NCI-H1092 treated with DMSO at 0.1 percent for 48 hours (cell line): ENCODE results near the gene AGRN.
A peak's percentile ranks its signal among the peaks of the same experiment; 100 is the strongest.
"Not testable (repeated sequence)": the region's sequence is repeated elsewhere in the genome, so short reads cannot be mapped to it uniquely, and the experiment has no call there.

Experiments used
- DNase-seq: peaks from one replicate; lab custom pipeline; 2025; lab: John Stamatoyannopoulos, UW

The AGRN gene

GRCh38 chr1:1021010-1021919, 1.3 kb downstream of the AGRN start:
- DNase-seq = no peak

GRCh38 chr1:1021920-1022259, 2.0 kb downstream of the AGRN start:
- DNase-seq = no peak

GRCh38 chr1:1022302-1023009, 2.5 kb downstream of the AGRN start:
- no peak for DNase-seq

GRCh38 chr1:1023700-1024099, 3.8 kb downstream of the AGRN start:
- DNase-seq = no peak

- no peak for DNase-seq
Measured at GRCh38 chr1:1024149-1024770, 4.3 kb downstream of the AGRN start.

- DNase-seq = no peak
Measured at GRCh38 chr1:1024771-1025699, 5.1 kb downstream of the AGRN start.

GRCh38 chr1:1025730-1026129, 5.8 kb downstream of the AGRN start:
- DNase-seq = no peak

GRCh38 chr1:1026599-1027413, 6.9 kb downstream of the AGRN start:
- DNase-seq = no peak

- DNase-seq = no peak
Measured at GRCh38 chr1:1027791-1028190, 7.9 kb downstream of the AGRN start.

- not testable (repeated sequence) for DNase-seq
Measured at GRCh38 chr1:1030867-1031658, 11.1 kb downstream of the AGRN start.

GRCh38 chr1:1031659-1032235, 11.8 kb downstream of the AGRN start:
- no peak for DNase-seq

- DNase-seq = no peak
Measured at GRCh38 chr1:1032424-1032823, 12.5 kb downstream of the AGRN start.

GRCh38 chr1:1033009-1033587, 13.2 kb downstream of the AGRN start:
- DNase-seq = peak; percentile 55

GRCh38 chr1:1033731-1034438, 14.0 kb downstream of the AGRN start:
- DNase-seq = no peak

- no peak for DNase-seq
Measured at GRCh38 chr1:1034439-1034781, 14.5 kb downstream of the AGRN start.

GRCh38 chr1:1035291-1035943, 15.5 kb downstream of the AGRN start:
- no peak for DNase-seq

GRCh38 chr1:1037366-1038327, 17.7 kb downstream of the AGRN start:
- no peak for DNase-seq
